ENCODE measurements around the gene HES2.
"Not testable (repeated sequence)": the region's sequence is repeated elsewhere in the genome, so short reads cannot be mapped to it uniquely, and the experiment has no call there.

HES2 gene

DNA sequence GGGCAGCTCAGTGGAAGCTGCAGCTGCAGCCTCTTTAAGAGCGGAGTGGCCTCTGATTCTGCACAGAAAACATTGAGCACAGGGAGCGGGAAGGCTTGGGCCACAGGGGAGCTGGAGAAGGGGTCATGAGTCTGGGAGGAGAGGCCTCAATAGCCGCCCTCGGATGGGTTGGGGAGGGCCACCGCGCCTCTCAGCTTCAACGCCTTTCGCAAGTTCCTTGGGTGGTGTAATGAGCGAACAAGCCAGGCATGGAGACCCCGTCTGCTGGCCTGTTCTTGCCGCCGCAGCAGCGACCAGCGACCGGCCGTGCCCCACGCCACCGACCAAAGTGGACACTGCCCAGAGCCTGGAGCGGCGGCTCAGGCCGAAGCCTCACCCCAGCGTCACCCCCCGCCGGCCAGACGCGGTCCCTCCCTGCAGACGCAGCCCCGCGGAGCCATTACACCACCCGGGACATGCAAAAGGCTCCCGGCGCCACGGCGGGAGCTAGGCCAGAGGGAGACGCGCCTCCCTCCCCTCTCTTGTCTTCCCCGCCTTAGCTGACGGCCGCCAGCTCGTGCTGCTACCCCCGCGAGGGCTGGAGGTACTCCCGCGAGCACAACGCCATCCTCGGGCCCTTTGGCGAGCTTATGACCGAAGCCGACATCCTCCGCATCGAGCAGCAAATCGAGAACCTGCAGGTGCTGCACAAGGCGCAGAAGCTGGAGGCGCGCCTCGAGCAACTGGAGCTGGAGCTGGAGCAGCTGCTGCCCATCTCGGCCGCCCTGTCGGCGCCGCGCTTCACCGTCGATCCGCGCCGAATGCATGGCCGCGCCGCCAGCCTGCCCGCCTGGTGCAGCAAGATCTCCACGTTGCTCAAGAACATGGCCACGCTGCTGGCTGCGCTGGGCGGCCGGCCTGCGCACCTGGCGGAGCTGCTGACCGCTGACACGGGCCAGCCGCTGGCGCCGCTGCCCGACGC is 34.5 kb upstream of the HES2 start:
- not testable (repeated sequence) for DNase-seq

DNA sequence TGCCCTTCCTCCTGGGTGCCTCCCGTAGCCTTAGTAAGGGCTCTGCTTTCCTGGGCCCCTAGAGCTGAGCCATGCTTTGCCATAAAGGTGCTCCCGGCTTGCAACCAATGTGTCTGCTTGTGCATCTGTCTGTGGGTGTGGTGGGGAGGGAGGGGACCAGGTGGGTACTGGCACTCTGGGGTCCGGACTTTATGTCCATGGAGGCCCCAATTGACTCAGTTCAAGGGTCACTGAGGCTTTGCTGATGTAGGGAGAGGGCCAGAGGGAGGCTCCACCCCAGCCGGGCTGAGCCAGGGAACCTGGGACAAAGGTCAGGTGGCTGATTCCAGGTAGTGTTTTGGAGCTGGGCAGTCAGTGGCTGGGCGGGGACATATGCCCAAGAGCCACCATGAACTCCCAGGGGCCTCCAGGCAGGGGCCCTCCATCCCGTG is 31.2 kb upstream of the HES2 start:
- DNase-seq, result no peak

DNA sequence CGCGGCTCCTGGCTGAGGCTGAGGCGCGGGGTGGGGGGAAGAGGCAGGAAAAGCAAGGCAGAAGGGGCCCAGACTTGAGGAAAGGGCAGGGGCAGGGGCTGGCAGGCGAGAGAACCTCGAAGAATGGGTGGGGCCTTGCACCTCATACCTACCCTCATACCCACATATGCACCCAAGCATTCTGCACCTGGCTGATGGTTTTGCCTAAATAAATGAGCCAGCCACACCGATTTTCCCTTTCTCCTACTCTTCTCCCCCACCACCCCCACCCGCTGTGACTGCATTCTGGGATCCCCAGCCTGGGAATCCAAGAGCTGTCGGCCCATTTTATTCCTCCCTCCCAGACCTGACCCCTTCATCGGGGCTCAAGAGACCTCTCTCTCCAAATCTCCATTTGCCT is 30.8 kb upstream of the HES2 start:
- DNase-seq, result not testable (repeated sequence)

DNA sequence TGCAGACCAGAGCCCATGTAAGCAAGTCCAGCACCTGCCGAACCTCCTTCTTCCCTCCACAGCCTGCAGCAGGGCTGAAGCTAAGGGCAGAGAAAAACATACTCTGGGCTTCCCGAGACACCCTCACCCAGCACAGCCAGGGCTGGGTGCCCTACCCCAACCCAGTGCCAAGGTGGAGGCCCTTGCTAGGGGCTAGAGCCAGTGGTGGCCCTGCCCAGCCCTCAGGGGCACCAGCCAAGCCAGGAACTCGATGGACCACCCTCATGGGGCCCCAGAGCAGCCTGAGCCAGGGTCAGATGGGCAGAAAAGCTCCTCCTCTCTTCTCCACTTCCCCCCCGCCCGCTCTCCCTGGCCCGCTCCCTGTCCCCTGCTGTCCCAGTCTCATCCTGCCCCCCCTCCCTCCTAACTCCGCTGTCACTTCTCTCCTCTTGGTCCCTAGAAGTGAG is 30.3 kb upstream of the HES2 start:
- no peak for DNase-seq

DNA sequence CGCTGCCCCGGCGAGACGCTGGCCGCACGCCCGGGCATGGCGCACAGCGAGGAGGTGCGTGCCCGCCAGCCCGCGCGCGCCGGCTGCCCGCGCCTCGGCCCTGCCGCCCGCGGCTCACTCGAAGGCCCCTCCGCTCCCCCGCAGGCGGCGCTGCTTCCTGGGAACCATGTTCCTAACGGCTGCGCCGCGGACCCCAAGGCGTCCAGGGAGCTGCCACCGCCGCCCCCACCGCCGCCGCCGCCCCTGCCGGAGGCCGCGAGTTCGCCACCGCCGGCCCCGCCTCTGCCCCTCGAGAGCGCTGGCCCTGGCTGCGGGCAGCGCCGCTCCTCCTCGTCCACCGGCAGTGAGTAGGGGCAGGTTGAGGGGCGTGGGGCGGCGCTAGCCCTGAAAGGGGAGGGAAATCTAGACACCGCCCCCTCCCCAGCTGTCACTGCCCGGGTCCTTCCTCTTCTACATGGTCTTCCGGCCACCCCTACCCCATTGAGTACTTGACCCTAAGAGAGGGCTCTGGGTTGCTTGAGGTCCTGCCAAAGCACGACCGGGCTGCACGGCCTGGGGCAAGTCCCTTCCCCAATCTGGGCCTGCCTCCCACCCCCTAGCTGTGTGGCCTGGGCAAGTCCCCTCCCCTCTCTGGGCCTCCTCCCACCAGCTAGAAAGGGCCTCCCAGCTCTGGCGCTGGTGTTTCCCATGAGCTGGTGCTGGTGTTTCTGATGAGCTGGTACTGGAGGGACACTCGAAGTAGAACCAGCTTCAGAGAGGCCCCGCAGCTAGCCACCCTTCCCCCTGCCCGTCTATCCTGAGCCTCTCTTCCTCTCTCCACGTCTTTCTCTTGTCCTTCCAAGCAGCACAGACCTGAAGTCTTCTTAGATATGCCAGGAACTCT is 29.3 kb upstream of the HES2 start:
- DNase-seq, result no peak

GRCh38 chr1:6447818-6448748 is 28.4 kb upstream of the HES2 start:
- DNase-seq, result no peak

- no peak for DNase-seq
Observed at GRCh38 chr1:6447016-6447817, 27.5 kb upstream of the HES2 start.

- no peak for DNase-seq
Observed at GRCh38 chr1:6446665-6447015, 26.9 kb upstream of the HES2 start.

DNA sequence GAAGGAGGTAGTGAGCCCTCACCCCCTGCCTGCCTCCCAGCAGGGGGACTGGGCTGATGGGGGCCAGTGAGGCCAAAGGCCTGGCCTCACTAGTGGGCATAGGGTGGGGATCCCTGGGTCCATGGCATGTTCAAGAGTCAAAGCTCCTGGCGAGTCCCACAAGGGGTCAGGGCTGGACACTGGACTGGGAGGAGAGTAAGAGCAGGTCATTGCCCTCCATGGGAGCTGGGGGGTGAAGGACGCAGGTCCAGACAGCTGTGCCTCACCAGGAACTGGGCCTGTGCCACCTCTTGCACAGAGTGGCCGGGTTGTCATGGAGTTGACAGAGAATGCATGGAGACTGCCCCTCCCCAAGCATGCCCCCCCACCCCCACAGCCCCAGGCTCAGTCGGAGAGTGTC is 26.2 kb upstream of the HES2 start:
- not testable (repeated sequence) for DNase-seq

DNA sequence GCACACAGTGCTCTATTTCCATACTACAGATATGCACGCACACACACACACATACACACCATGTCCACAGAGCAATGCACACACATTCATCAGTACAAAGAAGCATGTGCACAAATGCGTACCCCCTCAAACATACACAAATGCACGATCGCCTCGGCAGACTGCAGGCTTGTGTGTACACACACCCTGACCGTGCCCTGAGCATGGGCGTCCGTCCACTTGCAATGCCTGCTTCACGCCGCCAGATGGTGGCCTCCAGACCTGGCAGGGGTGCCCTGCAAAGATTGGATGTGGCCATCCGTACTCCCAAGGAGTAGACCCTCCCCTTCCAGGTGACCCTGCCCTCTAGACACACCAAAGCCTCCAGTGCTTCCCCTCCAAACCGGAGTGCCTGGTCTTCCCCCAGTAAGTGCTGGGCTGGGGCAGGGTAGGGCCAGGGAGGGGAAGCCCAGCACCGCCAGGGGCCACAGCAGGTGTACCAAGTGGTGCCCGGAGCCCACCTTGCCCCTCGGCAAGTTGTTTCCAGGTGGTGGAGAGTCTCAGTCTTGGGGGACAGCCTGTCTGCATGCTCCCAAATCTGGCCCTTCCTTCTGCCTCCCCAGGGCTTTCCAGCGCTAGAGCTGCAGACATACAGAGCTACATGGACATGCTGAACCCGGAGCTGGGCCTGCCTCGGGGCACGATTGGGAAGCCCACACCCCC is 25.5 kb upstream of the HES2 start:
- no peak for DNase-seq

DNA sequence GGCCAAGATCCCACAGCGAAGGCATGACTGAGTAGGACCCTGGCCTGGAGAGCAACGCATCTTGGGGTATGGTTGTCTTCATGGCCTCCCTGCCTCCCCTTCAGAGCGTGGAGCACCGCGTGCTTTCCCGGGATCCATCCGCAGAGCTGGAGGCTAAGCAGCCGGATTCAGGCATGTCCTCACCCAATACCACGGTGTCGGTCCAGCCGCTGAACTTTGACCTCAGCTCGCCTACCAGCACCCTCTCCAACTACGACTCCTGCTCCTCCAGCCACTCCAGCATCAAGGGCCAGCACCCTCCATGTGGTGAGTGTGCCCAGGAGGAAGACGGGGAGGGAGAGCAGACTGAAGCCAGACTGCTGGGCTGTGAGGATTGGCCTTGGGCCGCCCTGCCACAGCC is 24.7 kb upstream of the HES2 start:
- DNase-seq, result no peak

- DNase-seq, result no peak
Observed at GRCh38 chr1:6443339-6444115, 23.8 kb upstream of the HES2 start.

DNA sequence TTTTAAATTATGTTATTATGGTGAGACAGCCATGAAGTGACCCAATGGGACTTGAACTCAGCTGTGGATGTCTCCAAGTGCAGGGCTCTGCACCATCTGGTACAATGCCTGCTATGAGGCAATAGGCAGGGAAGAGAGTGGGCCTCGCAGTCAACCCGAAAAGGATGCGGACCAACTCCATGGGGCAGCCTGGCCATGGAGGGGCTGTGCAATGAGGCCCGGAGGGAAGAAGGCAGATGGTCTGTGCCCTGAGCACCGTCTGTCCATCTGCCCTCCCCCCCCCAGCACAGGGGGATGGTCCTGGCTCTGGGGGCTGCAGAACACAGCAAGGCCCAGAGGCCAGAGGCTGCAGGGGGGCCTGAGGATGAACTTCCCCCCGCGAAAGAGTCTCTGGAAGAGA is 21.9 kb upstream of the HES2 start:
- DNase-seq, result no peak

GRCh38 chr1:6440198-6441126 is 20.7 kb upstream of the HES2 start:
- peak; percentile 60 for DNase-seq

- DNase-seq, result no peak
Observed at GRCh38 chr1:6438047-6438525, 18.4 kb upstream of the HES2 start.

GRCh38 chr1:6437012-6437700 is 17.4 kb upstream of the HES2 start:
- DNase-seq, result not testable (repeated sequence)

DNA sequence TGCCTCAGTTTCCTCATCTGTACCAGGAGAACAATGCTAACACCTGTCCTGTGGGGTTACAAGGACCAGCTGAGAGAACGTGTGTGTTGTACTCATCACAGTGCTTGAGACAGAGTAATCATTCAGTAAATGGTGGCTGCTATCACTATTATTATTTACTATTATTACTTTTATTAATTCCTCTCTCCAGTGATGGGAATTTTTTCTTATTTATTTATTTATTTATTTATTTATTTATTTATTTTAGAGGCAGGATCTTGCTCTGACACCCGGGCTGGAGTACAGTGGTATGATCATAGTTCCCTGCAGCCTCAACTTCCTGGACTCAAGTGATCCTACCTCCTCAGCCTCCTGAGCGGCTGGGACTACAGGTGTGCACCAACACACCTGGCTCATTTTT is 16.6 kb upstream of the HES2 start:
- DNase-seq, result not testable (repeated sequence)

DNA sequence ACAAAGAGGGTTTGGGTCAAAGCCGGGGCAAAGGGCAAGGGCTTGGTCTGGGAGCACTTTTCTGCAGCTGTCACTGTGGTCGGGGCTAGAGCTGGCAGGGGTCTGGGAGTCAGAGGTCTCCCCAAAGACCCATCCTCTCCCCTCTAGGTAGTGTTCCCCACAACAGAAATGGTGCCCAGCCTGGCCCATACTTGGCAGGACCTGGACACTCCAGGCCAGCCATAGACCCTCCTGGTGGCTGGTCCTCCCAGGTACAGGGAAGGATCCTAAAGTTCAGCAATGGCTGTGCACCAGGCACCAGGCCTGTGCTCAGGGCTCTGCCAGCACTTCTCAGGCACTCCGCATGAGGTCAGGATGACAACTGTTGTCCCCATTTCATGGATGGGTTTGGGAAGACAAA is 15.8 kb upstream of the HES2 start:
- DNase-seq, result no peak

Measured in activated gamma-delta T cell (primary cell).